HepG2 (cell line): ENCODE data around the gene RAC3. TPM values are rescaled to one million over a fixed set of nuclear protein-coding genes. Genes with fewer than 3 reads are reported as not detected.
A peak's percentile ranks its signal among the peaks of the same experiment; 100 is the strongest.

ENCODE experiments used
- AKAP8 ChIP-seq: sonication (generic); formaldehyde crosslinking; IDR thresholded peaks from 2 replicates; pipeline ENCODE4 v1.5.1; 2020; ENCODE audit warnings: mild to moderate bottlenecking, missing genetic modification reagents
- CREB1 ChIP-seq, 2 experiments: fragments of 450-650 bp in 1 of 2; IDR thresholded peaks; 2 replicates each; pipeline ENCODE4 v1.6.1; 2016 to 2017; ENCODE audit warnings: control low read depth in 1 of 2, mild to moderate bottlenecking in 1 of 2, missing compliant biosample characterization in 1 of 2, missing genetic modification characterization in 1 of 2
- FOXO1 ChIP-seq: sonication (generic); formaldehyde crosslinking; IDR thresholded peaks from 2 replicates; pipeline ENCODE4 v1.4.0; 2020; ENCODE audit warnings: missing genetic modification reagents
- ZNF256 ChIP-seq: sonication (generic); formaldehyde crosslinking; conservative IDR thresholded peaks from 2 replicates; pipeline ENCODE4 v1.4.0; 2020; ENCODE audit warnings: missing genetic modification reagents
- polyA plus RNA-seq, 8 experiments: library from polyadenylated mRNA; depleted of rRNA in 3 of 8; stranded (reverse) in 7 of 8; unstranded in 1 of 8; fragments of >200 nt; fragmentation: Illumina TruSeq in 4 of 8; extraction: Trizol in 4 of 8; gene quantifications; 2 replicates each; pipeline versions ENCODE4 v1.2.1 to v1.2.3, GENCODE V29; 2011 to 2016; ENCODE audit warnings: low read depth in 4 of 8, missing spikeins in 1 of 8, mixed read lengths in 1 of 8; ENCODE audit not compliant: insufficient read depth in 1 of 8
- total RNA-seq, 5 experiments: library from RNA; depleted of rRNA; stranded (reverse); fragments of >200 nt; fragmentation: Illumina TruSeq; extraction: Trizol; gene quantifications; 2 replicates each; pipeline ENCODE4 v1.2.3, GENCODE V29; 2016; ENCODE audit warnings: low read depth in 1 of 5
- TF ChIP-seq, protein P1 (sequence below): sonication (generic); formaldehyde crosslinking; IDR thresholded peaks from 2 replicates; pipeline ENCODE4 v1.9.0; 2021; ENCODE audit warnings: missing genetic modification reagents, borderline replicate concordance
- TF ChIP-seq, protein P2 (sequence below): sonication (generic); formaldehyde crosslinking; IDR thresholded peaks from 2 replicates; pipeline ENCODE4 v1.4.0; 2020; ENCODE audit warnings: low read depth, mild to moderate bottlenecking, missing genetic modification reagents
- TF ChIP-seq, protein P3 (sequence below): sonication (generic); formaldehyde crosslinking; IDR thresholded peaks from 2 replicates; pipeline ENCODE4 v1.4.0; 2020; ENCODE audit warnings: missing genetic modification reagents
- TF ChIP-seq, protein P4 (sequence below): sonication (generic); formaldehyde crosslinking; IDR thresholded peaks from 2 replicates; pipeline ENCODE4 v1.5.1; 2020; ENCODE audit warnings: mild to moderate bottlenecking, missing genetic modification reagents, borderline replicate concordance
- TF ChIP-seq, protein P5 (sequence below): IDR thresholded peaks from 2 replicates; pipeline ENCODE4 v1.6.1; 2016; ENCODE audit warnings: low read depth, missing genetic modification reagents, missing compliant biosample characterization
- TF ChIP-seq, protein P6 (sequence below): sonication (generic); formaldehyde crosslinking; IDR thresholded peaks from 2 replicates; pipeline ENCODE4 v1.4.0; 2020; ENCODE audit warnings: mild to moderate bottlenecking, missing genetic modification reagents

RAC3 gene
- total and polyA plus RNA-seq, 2 of the 13 experiments (the other 11 are each of a cell fraction or from before 2014, with no cell fraction given), result 10.5 to 21.3 TPM

DNA sequence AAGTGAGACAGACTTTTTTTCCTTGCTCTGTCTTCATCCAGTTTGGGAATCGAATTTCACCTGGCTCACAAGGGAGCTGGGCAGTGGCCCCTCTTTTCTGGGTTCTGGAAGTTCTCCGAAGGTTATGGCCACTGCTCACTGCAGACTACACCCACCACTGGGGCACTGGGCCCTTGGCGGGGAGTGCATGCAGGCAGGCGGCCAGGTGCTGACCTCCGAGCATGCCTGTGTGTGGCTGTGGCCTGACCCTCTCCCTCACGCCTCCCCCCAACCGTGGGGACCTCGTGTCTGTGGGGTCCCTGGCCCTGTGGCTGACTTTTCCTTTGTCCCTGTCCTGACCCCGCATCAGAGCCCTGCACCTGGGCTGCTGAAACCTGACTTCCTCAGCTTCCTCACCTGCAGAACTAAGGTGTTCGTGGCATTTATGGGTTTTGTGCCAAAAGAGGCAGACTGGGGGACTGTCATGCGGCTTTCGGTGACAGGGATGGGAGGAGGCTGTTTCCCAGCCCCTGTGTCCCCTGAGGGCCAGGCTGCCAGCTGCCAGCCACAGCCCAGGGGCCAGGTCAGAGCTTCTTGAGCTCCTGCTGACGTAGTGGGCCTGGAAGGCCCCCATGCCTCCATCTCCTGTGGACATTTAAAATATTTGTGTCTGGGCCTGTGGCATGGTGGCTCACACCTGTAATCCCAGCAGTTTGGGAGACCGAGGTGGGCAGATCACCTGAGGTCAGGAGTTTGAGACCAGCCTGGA lies 32.6 kb upstream of the RAC3 start (continued):
- TF ChIP-seq, protein P1, sequence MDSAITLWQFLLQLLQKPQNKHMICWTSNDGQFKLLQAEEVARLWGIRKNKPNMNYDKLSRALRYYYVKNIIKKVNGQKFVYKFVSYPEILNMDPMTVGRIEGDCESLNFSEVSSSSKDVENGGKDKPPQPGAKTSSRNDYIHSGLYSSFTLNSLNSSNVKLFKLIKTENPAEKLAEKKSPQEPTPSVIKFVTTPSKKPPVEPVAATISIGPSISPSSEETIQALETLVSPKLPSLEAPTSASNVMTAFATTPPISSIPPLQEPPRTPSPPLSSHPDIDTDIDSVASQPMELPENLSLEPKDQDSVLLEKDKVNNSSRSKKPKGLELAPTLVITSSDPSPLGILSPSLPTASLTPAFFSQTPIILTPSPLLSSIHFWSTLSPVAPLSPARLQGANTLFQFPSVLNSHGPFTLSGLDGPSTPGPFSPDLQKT (CRISPR knock-in tag), result no peak
- TF ChIP-seq AKAP8 (CRISPR knock-in tag) (no peak), FOXO1 (CRISPR knock-in tag) (no peak; the same call in 1 of the 2 replicates), ZNF256 (CRISPR knock-in tag) (no peak), CREB1 (IDR thresholded peaks at IDR 0.05) (no peak), CREB1 (CRISPR knock-in tag; IDR thresholded peaks at IDR 0.05) (no peak)
- TF ChIP-seq, protein P2, sequence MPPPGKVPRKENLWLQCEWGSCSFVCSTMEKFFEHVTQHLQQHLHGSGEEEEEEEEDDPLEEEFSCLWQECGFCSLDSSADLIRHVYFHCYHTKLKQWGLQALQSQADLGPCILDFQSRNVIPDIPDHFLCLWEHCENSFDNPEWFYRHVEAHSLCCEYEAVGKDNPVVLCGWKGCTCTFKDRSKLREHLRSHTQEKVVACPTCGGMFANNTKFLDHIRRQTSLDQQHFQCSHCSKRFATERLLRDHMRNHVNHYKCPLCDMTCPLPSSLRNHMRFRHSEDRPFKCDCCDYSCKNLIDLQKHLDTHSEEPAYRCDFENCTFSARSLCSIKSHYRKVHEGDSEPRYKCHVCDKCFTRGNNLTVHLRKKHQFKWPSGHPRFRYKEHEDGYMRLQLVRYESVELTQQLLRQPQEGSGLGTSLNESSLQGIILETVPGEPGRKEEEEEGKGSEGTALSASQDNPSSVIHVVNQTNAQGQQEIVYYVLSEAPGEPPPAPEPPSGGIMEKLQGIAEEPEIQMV, result 0 out of 2 replicates have a peak, but pooled peaks have one; percentile 43
- TF ChIP-seq, protein P3, sequence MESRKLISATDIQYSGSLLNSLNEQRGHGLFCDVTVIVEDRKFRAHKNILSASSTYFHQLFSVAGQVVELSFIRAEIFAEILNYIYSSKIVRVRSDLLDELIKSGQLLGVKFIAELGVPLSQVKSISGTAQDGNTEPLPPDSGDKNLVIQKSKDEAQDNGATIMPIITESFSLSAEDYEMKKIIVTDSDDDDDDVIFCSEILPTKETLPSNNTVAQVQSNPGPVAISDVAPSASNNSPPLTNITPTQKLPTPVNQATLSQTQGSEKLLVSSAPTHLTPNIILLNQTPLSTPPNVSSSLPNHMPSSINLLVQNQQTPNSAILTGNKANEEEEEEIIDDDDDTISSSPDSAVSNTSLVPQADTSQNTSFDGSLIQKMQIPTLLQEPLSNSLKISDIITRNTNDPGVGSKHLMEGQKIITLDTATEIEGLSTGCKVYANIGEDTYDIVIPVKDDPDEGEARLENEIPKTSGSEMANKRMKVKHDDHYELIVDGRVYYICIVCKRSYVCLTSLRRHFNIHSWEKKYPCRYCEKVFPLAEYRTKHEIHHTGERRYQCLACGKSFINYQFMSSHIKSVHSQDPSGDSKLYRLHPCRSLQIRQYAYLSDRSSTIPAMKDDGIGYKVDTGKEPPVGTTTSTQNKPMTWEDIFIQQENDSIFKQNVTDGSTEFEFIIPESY, result peak; percentile 91
- TF ChIP-seq, protein P4, sequence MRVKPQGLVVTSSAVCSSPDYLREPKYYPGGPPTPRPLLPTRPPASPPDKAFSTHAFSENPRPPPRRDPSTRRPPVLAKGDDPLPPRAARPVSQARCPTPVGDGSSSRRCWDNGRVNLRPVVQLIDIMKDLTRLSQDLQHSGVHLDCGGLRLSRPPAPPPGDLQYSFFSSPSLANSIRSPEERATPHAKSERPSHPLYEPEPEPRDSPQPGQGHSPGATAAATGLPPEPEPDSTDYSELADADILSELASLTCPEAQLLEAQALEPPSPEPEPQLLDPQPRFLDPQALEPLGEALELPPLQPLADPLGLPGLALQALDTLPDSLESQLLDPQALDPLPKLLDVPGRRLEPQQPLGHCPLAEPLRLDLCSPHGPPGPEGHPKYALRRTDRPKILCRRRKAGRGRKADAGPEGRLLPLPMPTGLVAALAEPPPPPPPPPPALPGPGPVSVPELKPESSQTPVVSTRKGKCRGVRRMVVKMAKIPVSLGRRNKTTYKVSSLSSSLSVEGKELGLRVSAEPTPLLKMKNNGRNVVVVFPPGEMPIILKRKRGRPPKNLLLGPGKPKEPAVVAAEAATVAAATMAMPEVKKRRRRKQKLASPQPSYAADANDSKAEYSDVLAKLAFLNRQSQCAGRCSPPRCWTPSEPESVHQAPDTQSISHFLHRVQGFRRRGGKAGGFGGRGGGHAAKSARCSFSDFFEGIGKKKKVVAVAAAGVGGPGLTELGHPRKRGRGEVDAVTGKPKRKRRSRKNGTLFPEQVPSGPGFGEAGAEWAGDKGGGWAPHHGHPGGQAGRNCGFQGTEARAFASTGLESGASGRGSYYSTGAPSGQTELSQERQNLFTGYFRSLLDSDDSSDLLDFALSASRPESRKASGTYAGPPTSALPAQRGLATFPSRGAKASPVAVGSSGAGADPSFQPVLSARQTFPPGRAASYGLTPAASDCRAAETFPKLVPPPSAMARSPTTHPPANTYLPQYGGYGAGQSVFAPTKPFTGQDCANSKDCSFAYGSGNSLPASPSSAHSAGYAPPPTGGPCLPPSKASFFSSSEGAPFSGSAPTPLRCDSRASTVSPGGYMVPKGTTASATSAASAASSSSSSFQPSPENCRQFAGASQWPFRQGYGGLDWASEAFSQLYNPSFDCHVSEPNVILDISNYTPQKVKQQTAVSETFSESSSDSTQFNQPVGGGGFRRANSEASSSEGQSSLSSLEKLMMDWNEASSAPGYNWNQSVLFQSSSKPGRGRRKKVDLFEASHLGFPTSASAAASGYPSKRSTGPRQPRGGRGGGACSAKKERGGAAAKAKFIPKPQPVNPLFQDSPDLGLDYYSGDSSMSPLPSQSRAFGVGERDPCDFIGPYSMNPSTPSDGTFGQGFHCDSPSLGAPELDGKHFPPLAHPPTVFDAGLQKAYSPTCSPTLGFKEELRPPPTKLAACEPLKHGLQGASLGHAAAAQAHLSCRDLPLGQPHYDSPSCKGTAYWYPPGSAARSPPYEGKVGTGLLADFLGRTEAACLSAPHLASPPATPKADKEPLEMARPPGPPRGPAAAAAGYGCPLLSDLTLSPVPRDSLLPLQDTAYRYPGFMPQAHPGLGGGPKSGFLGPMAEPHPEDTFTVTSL, result no peak
- TF ChIP-seq, protein P5, sequence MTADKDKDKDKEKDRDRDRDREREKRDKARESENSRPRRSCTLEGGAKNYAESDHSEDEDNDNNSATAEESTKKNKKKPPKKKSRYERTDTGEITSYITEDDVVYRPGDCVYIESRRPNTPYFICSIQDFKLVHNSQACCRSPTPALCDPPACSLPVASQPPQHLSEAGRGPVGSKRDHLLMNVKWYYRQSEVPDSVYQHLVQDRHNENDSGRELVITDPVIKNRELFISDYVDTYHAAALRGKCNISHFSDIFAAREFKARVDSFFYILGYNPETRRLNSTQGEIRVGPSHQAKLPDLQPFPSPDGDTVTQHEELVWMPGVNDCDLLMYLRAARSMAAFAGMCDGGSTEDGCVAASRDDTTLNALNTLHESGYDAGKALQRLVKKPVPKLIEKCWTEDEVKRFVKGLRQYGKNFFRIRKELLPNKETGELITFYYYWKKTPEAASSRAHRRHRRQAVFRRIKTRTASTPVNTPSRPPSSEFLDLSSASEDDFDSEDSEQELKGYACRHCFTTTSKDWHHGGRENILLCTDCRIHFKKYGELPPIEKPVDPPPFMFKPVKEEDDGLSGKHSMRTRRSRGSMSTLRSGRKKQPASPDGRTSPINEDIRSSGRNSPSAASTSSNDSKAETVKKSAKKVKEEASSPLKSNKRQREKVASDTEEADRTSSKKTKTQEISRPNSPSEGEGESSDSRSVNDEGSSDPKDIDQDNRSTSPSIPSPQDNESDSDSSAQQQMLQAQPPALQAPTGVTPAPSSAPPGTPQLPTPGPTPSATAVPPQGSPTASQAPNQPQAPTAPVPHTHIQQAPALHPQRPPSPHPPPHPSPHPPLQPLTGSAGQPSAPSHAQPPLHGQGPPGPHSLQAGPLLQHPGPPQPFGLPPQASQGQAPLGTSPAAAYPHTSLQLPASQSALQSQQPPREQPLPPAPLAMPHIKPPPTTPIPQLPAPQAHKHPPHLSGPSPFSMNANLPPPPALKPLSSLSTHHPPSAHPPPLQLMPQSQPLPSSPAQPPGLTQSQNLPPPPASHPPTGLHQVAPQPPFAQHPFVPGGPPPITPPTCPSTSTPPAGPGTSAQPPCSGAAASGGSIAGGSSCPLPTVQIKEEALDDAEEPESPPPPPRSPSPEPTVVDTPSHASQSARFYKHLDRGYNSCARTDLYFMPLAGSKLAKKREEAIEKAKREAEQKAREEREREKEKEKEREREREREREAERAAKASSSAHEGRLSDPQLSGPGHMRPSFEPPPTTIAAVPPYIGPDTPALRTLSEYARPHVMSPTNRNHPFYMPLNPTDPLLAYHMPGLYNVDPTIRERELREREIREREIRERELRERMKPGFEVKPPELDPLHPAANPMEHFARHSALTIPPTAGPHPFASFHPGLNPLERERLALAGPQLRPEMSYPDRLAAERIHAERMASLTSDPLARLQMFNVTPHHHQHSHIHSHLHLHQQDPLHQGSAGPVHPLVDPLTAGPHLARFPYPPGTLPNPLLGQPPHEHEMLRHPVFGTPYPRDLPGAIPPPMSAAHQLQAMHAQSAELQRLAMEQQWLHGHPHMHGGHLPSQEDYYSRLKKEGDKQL (CRISPR knock-in tag), result no peak
- TF ChIP-seq, protein P6, sequence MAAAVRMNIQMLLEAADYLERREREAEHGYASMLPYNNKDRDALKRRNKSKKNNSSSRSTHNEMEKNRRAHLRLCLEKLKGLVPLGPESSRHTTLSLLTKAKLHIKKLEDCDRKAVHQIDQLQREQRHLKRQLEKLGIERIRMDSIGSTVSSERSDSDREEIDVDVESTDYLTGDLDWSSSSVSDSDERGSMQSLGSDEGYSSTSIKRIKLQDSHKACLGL, result no peak
